ENCODE measurements around the gene REC114.
"Not testable (repeated sequence)": the region's sequence is repeated elsewhere in the genome, so short reads cannot be mapped to it uniquely, and the experiment has no call there.

REC114 gene

DNA sequence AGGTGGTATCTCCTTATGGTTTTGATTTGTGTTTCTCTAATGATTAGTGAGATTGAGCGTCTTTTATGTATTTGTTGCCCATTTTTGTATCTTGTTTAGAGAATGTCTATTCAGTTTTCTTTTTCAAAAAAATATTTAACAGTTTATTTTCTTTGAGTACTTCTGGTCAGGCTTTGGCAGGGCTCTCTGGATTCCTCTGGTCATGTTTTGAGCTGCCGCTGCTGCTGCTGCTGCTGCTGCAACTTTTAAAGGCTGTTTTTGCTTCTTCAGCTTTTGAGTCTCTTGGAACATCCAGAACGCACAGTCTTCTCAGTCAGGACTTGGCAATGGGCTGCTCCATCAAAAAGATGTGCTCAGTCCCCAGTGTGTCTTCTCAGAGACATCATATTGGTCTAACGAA lies 40.1 kb downstream of the REC114 start:
- H3K9ac ChIP-seq: no peak overlapping the region
- no peak overlapping the region for H3K4me2 ChIP-seq (ENCODE audit: low read length)
- no peak overlapping the region for H2AFZ ChIP-seq
- no peaks in the 10 kb centered on the region for H3K27me3 ChIP-seq (ENCODE audit: control insufficient read depth, insufficient read depth, low read length)
- TF ChIP-seq, protein P1, sequence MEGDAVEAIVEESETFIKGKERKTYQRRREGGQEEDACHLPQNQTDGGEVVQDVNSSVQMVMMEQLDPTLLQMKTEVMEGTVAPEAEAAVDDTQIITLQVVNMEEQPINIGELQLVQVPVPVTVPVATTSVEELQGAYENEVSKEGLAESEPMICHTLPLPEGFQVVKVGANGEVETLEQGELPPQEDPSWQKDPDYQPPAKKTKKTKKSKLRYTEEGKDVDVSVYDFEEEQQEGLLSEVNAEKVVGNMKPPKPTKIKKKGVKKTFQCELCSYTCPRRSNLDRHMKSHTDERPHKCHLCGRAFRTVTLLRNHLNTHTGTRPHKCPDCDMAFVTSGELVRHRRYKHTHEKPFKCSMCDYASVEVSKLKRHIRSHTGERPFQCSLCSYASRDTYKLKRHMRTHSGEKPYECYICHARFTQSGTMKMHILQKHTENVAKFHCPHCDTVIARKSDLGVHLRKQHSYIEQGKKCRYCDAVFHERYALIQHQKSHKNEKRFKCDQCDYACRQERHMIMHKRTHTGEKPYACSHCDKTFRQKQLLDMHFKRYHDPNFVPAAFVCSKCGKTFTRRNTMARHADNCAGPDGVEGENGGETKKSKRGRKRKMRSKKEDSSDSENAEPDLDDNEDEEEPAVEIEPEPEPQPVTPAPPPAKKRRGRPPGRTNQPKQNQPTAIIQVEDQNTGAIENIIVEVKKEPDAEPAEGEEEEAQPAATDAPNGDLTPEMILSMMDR (IDR thresholded peaks at IDR 0.05): no peak
- no peak overlapping the region for H3K4me3 ChIP-seq (ENCODE audit: low read depth, low read length)
- H3K9me3 ChIP-seq (ENCODE audit: control insufficient read depth, low read length): no peaks in the 10 kb centered on the region
- H3K4me1 ChIP-seq: no peaks in the 10 kb centered on the region
- no peaks in the 10 kb centered on the region for H3K36me3 ChIP-seq (ENCODE audit: control insufficient read depth, insufficient read depth, low read length)
- H3K79me2 ChIP-seq: no peaks in the 10 kb centered on the region
- H3K27ac ChIP-seq: no peak overlapping the region

DNA sequence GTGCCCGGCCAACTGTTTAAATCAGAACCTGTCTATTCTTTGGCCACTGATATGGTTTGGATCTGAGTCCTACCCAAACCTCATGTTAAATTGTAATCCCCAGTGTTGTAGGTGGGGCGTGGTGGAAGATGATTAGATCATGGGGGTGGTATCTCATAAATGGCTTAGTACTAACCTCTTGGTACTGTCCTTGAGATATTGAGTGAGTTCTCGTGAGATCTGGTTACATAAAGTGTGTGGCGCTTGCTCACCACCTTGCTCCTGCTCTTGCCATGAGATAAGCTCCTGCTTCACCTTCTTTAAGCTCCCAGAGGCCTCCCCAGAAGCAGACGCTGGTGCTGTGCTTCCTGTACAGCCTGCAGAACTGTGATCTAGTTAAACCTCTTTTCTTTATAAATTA lies 42.4 kb downstream of the REC114 start:
- H3K4me2 ChIP-seq (ENCODE audit: low read length): no peak overlapping the region
- H3K4me1 ChIP-seq: no peaks in the 10 kb centered on the region
- H3K27ac ChIP-seq: no peak overlapping the region
- TF ChIP-seq, protein P1 (IDR thresholded peaks at IDR 0.05): no peak
- H3K36me3 ChIP-seq (ENCODE audit: control insufficient read depth, insufficient read depth, low read length): no peaks in the 10 kb centered on the region
- H3K9me3 ChIP-seq (ENCODE audit: control insufficient read depth, low read length): no peaks in the 10 kb centered on the region
- H3K27me3 ChIP-seq (ENCODE audit: control insufficient read depth, insufficient read depth, low read length): no peaks in the 10 kb centered on the region
- H3K79me2 ChIP-seq: no peaks in the 10 kb centered on the region
- H3K9ac ChIP-seq: no peak overlapping the region
- H2AFZ ChIP-seq: no peak overlapping the region
- no peak overlapping the region for H3K4me3 ChIP-seq (ENCODE audit: low read depth, low read length)

DNA sequence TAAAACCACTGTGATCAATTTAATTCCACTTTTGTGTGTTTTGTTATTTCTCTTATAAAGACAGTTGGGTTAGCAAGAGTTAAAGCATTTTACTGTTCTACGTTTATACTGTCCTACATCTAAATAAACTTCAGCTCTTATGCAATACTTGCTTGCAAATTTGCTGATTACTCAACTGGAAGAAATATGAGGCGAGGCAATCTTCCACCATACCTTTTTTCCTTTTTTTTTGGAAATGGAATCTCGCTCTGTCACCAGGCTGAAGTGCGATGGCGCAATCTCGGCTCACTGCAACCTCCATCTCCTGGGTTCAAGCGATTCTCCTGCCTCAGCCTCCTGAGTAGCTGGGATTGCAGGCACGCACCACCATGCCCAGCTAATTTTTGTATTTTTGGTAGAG lies 42.9 kb downstream of the REC114 start:
- not testable (repeated sequence) for H3K79me2 ChIP-seq; H3K27me3 ChIP-seq (ENCODE audit: control insufficient read depth, insufficient read depth, low read length); H3K4me3 ChIP-seq (ENCODE audit: low read depth, low read length); H2AFZ ChIP-seq; H3K9me3 ChIP-seq (ENCODE audit: control insufficient read depth, low read length); H3K4me1 ChIP-seq; H3K27ac ChIP-seq; H3K36me3 ChIP-seq (ENCODE audit: control insufficient read depth, insufficient read depth, low read length); H3K4me2 ChIP-seq (ENCODE audit: low read length); H3K9ac ChIP-seq

DNA sequence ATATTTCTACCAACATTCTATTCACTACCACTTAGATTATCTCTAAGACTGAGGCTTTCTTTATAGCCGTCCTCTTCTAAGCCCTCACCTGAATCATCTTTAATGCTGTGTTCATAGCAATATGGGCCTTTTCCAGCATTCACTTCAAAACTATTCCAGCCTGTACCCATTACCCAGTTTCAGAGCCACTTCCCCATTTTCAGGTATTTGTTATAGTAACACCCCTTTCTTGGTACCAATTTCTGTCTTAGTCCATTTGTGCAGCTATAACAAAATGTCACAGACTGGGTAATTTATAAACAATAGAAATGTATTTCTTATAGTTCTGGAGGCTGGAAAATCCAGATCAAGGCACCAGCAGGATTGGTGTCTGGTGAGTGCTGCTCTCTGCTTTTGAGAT lies 45.7 kb downstream of the REC114 start:
- Histone ChIP-seq H2AFZ (no peak overlapping the region), H3K27ac (no peak overlapping the region), H3K36me3 (ENCODE audit: control insufficient read depth, insufficient read depth, low read length) (no peaks in the 10 kb centered on the region), H3K9me3 (ENCODE audit: control insufficient read depth, low read length) (no peaks in the 10 kb centered on the region), H3K79me2 (no peaks in the 10 kb centered on the region), H3K4me1 (no peaks in the 10 kb centered on the region), H3K4me3 (ENCODE audit: low read depth, low read length) (no peak overlapping the region), H3K4me2 (ENCODE audit: low read length) (no peak overlapping the region), H3K9ac (no peak overlapping the region), H3K27me3 (ENCODE audit: control insufficient read depth, insufficient read depth, low read length) (no peaks in the 10 kb centered on the region)
- TF ChIP-seq, protein P1 (IDR thresholded peaks at IDR 0.05): no peak

DNA sequence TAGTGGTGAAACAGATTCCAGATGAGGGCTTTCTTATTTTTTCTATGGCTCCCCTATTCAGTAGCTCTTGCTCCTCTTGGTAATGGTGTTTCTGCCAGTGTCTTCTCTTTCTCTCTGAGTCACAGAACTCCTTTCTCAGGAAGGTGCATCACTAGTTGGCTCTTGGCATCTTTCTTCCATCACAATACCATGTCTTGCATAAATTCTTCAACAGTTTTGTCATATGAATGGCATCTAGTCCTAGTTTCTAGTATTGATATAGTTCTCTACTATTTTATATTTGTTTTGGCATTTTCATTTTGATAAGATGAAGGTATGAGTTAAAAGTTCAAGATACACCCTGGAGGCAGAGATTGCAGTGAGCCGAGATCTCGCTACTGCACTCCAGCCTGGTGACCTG lies 51.0 kb downstream of the REC114 start:
- TF ChIP-seq, protein P1 (IDR thresholded peaks at IDR 0.05): no peak
- no peak overlapping the region for H2AFZ ChIP-seq
- H3K79me2 ChIP-seq: no peaks in the 10 kb centered on the region
- H3K9ac ChIP-seq: no peak overlapping the region
- no peak overlapping the region for H3K27ac ChIP-seq
- H3K4me3 ChIP-seq (ENCODE audit: low read depth, low read length): no peak overlapping the region
- H3K4me1 ChIP-seq: no peaks in the 10 kb centered on the region
- no peak overlapping the region for H3K4me2 ChIP-seq (ENCODE audit: low read length)
- H3K36me3 ChIP-seq (ENCODE audit: control insufficient read depth, insufficient read depth, low read length): no peaks in the 10 kb centered on the region
- no peaks in the 10 kb centered on the region for H3K27me3 ChIP-seq (ENCODE audit: control insufficient read depth, insufficient read depth, low read length)
- no peaks in the 10 kb centered on the region for H3K9me3 ChIP-seq (ENCODE audit: control insufficient read depth, low read length)

All from parathyroid adenoma (tissue), 2 donors.